HepG2 (cell line): ENCODE measurements around the gene MTCH1. TPM values are rescaled to one million over a fixed set of nuclear protein-coding genes. Genes with fewer than 3 reads are reported as not detected.

ENCODE experiments used
- ATAC-seq: fragments of 200-7000 bp; cut with Tn5 transposase; 3 replicates; pipeline ENCODE4 v1.9.1; 2020; ENCODE audit warnings: mild to moderate bottlenecking, moderate library complexity
- BruUV-seq: library from RNA; stranded (reverse); fragments of 400-500 nt; replicated peaks from 2 replicates; lab custom pipeline; 2021; lab: Mats Ljungman, UMichigan
- CTCF ChIA-PET: fragments of 300-600 bp; formaldehyde crosslinking; extraction: SDS; loops from one replicate; lab custom pipeline; 2021; ENCODE audit warnings: low total read pairs, inconsistent platforms, low intra/inter-chr PET ratio; lab: Yijun Ruan, JAX
- POLR2A ChIA-PET: fragments of 350-600 bp; sonication (Branson Sonifier 250); formaldehyde crosslinking; loops from one replicate; lab custom pipeline; 2020; ENCODE audit warnings: antibody characterized with exemption, inconsistent platforms; lab: Yijun Ruan, JAX
- DNase-seq: peaks from one replicate; pipeline ENCODE4 v3.0.0-alpha.2; 2015; ENCODE audit warnings: low spot score
- FAIRE-seq: peaks from 3 replicates; lab custom pipeline; 2011; peaks lifted over from hg19 to GRCh38; lab: Jason Lieb, UNC
- H2AFZ ChIP-seq: one replicate; pipeline ENCODE4 v1.6.1; 2011; ENCODE audit warnings: low read length, inconsistent platforms
- H3K27ac ChIP-seq: fragments of 300-600 bp; 3 replicates; pipeline ENCODE4 v1.8.0; 2011; ENCODE audit warnings: mixed run types, mild to moderate bottlenecking, mixed read lengths, low read length, inconsistent platforms; ENCODE audit not compliant: insufficient read depth; ENCODE audit errors: extremely low read length
- H3K27me3 ChIP-seq, 2 experiments: fragments of 200-600 bp in 1 of 2; 2 replicates in 1 of 2; 3 replicates in 1 of 2; pipeline versions ENCODE4 v1.6.0 to v1.8.0; 2011; ENCODE audit warnings: low read length in 2 of 2, mild to moderate bottlenecking in 2 of 2, moderate library complexity in 2 of 2, inconsistent platforms in 1 of 2; ENCODE audit not compliant: insufficient read depth in 2 of 2, control insufficient read depth in 1 of 2
- H3K36me3 ChIP-seq, 2 experiments: fragments of 200-600 bp in 1 of 2; replicated peaks in 1 of 2; 2 replicates in 1 of 2; 3 replicates in 1 of 2; pipeline versions ENCODE4 v1.5.1 to v1.8.0; 2011; ENCODE audit warnings: low read length in 2 of 2, inconsistent platforms in 1 of 2; ENCODE audit not compliant: insufficient read depth in 2 of 2, control insufficient read depth in 1 of 2
- H3K4me1 ChIP-seq: 2 replicates; pipeline ENCODE4 v1.5.1; 2012; ENCODE audit warnings: low read length, inconsistent platforms; ENCODE audit not compliant: insufficient read depth
- H3K4me2 ChIP-seq: 2 replicates; pipeline ENCODE4 v1.6.0; 2011; ENCODE audit warnings: low read depth, low read length, inconsistent platforms
- H3K4me3 ChIP-seq, 3 experiments: fragments of 200-600 bp in 1 of 3; sonication (generic), shearing (Covaris generic) in 1 of 3; replicated peaks in 1 of 3; 2 replicates each; pipeline ENCODE4 v1.5.1; 2011 to 2016; ENCODE audit warnings: low read length in 3 of 3, inconsistent platforms in 2 of 3, low read depth in 2 of 3, mild to moderate bottlenecking in 2 of 3, control low read depth in 1 of 3, mixed read lengths in 1 of 3; ENCODE audit not compliant: insufficient read depth in 1 of 3
- H3K79me2 ChIP-seq: one replicate; pipeline ENCODE4 v1.6.1; 2011; ENCODE audit warnings: low read length, inconsistent platforms; ENCODE audit not compliant: insufficient read depth
- H3K9ac ChIP-seq: 2 replicates; pipeline ENCODE4 v1.6.0; 2011; ENCODE audit warnings: mild to moderate bottlenecking, low read depth, low read length, inconsistent platforms; ENCODE audit not compliant: insufficient read depth
- H3K9me3 ChIP-seq: 2 replicates; pipeline ENCODE4 v1.5.1; 2012; ENCODE audit warnings: mild to moderate bottlenecking, low read length
- H4K20me1 ChIP-seq: 2 replicates; pipeline ENCODE4 v1.6.0; 2011; ENCODE audit warnings: inconsistent platforms, mild to moderate bottlenecking, low read length, moderate library complexity; ENCODE audit not compliant: insufficient read depth
- EHMT2 ChIP-seq: fragments of 200-600 bp; sonication (generic); IDR thresholded peaks from 2 replicates; pipeline ENCODE4 v1.7.0; 2017; ENCODE audit warnings: antibody characterized with exemption, low read depth, low read length, borderline replicate concordance
- ETV5 ChIP-seq: IDR thresholded peaks from 2 replicates; pipeline ENCODE4 v1.6.1; 2018; ENCODE audit warnings: missing biosample characterization, missing genetic modification reagents, inconsistent platforms, borderline replicate concordance
- HOXA5 ChIP-seq: sonication (generic); formaldehyde crosslinking; IDR thresholded peaks from 2 replicates; pipeline ENCODE4 v1.4.0; 2020; ENCODE audit warnings: missing genetic modification reagents
- NBN ChIP-seq: fragments of 450-650 bp; conservative IDR thresholded peaks from 2 replicates; pipeline ENCODE4 v1.6.1; 2017
- NR3C1 ChIP-seq: sonication (generic); formaldehyde crosslinking; IDR thresholded peaks from 2 replicates; pipeline ENCODE4 v1.4.0; 2020; ENCODE audit warnings: missing genetic modification reagents
- RFX5 ChIP-seq: IDR thresholded peaks from 2 replicates; pipeline ENCODE4 v1.6.1; 2011; ENCODE audit warnings: low read depth, low read length, improper control_type of control experiment
- SRY ChIP-seq: sonication (generic); formaldehyde crosslinking; IDR thresholded peaks from 2 replicates; pipeline ENCODE4 v1.8.0; 2022; ENCODE audit warnings: mild to moderate bottlenecking, missing genetic modification reagents
- ZKSCAN5 ChIP-seq: sonication (generic); formaldehyde crosslinking; IDR thresholded peaks from 2 replicates; pipeline ENCODE4 v1.5.1; 2020; ENCODE audit warnings: mild to moderate bottlenecking, missing genetic modification reagents
- ZNF33B ChIP-seq: sonication (generic); formaldehyde crosslinking; IDR thresholded peaks from 2 replicates; pipeline ENCODE4 v1.5.1; 2020; ENCODE audit warnings: mild to moderate bottlenecking, missing genetic modification reagents
- ZNF768 ChIP-seq: sonication (generic); formaldehyde crosslinking; IDR thresholded peaks from 2 replicates; pipeline ENCODE4 v1.4.0; 2020; ENCODE audit warnings: missing genetic modification reagents
- WGBS: methylation state at CpG from one replicate; pipeline ENCODE4 v1.1.6; 2017; ENCODE audit warnings: low lambda C conversion rate; 5-methylcytosine and 5-hydroxymethylcytosine counted together
- in situ Hi-C: cut with HindIII; loops from 2 replicates; pipeline ENCODE4 v1.10.0; 2017; ENCODE audit warnings: low pct_unique_long_range_greater_than_20kb; ENCODE audit not compliant: extremely low pct_ligation_motif_present
- intact Hi-C: fragments of 100-400 bp; cut with micrococcal nuclease; formaldehyde crosslinking; loops from one replicate; pipeline ENCODE4 v1.10.0; 2022; ENCODE audit not compliant: unreplicated experiment
- polyA plus RNA-seq, 8 experiments: library from polyadenylated mRNA; depleted of rRNA in 3 of 8; stranded (reverse) in 7 of 8; unstranded in 1 of 8; fragments of >200 nt; fragmentation: Illumina TruSeq in 4 of 8; extraction: Trizol in 4 of 8; gene quantifications; 2 replicates each; pipeline versions ENCODE4 v1.2.1 to v1.2.3, GENCODE V29; 2011 to 2016; ENCODE audit warnings: low read depth in 4 of 8, missing spikeins in 1 of 8, mixed read lengths in 1 of 8; ENCODE audit not compliant: insufficient read depth in 1 of 8
- total RNA-seq, 5 experiments: library from RNA; depleted of rRNA; stranded (reverse); fragments of >200 nt; fragmentation: Illumina TruSeq; extraction: Trizol; gene quantifications; 2 replicates each; pipeline ENCODE4 v1.2.3, GENCODE V29; 2016; ENCODE audit warnings: low read depth in 1 of 5
- TF ChIP-seq, protein P1 (sequence below): IDR thresholded peaks from 2 replicates; pipeline ENCODE4 v1.6.1; 2016; ENCODE audit warnings: mild to moderate bottlenecking
- TF ChIP-seq, protein P2 (sequence below): sonication (generic); formaldehyde crosslinking; IDR thresholded peaks from 2 replicates; pipeline ENCODE4 v1.8.1; 2023; ENCODE audit warnings: mild to moderate bottlenecking, missing genetic modification reagents, borderline replicate concordance
- TF ChIP-seq, protein P3 (sequence below): sonication (generic); formaldehyde crosslinking; conservative IDR thresholded peaks from 2 replicates; pipeline ENCODE4 v1.8.0; 2022; ENCODE audit warnings: missing genetic modification reagents
- TF ChIP-seq, protein P4 (sequence below): fragments of 450-650 bp; IDR thresholded peaks from 2 replicates; pipeline ENCODE4 v1.6.1; 2017; ENCODE audit warnings: mild to moderate bottlenecking
- TF ChIP-seq, protein P5 (sequence below): sonication (generic); formaldehyde crosslinking; IDR thresholded peaks from 2 replicates; pipeline ENCODE4 v1.4.0; 2020; ENCODE audit warnings: missing genetic modification reagents, borderline replicate concordance

The MTCH1 gene
- total and polyA plus RNA-seq, 2 of the 13 experiments (the other 11 are each of a cell fraction or from before 2014, with no cell fraction given), result 86.2 to 144 TPM

DNA sequence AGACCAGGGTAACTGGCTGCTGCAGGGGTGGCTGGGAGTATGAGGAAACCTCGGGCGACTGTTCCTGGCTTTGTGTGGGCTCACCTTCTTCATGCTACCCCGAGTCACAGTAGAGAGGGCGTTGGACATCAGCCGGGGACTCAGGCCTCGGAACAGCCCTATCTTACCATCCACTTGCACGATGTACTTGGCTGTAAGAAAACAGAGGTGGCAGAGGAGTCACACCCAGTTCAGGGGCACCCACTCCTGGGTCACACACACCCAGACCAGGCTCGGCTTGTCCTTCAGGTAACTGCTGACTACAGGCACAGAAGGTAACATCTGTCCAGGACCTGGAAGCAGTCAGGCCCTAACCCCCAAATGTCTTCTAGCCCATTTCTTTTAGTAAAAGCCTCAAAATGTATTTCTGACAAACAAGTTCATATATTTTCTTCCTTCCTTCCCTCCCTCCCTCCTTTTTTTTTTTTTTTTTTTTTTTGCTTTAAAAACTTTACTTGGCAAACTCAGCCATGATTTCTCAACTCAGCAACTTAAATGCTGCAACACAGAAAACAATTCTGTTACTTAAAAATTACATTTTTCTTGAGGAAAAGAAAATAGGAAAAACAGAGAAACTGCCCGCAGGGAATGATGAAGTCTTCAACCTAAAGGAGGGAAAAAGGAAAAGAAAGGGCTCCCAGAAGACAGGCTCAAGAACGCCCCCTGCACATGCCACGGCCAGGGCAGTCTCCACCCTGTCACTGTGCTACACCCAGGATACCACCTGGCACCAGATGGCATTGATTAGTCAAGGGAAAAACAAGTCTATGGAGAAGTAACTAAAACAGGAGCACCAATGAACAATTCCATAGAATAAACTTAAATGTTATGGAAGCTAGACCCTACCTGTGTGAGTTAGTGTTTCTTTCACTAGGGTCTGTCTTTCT, 7.3 kb downstream of the MTCH1 start:
- ATAC-seq (no peak), DNase-seq (no peak), FAIRE-seq (no peak)
- WGBS, result 97% methylated on average over 11 of the region's 11 CpGs
- Histone ChIP-seq H3K27ac (no peak overlapping the region), H3K27me3 (no peaks in the 10 kb centered on the region), H3K79me2 (peaks cover 33% of the 10 kb centered on the region), H4K20me1 (no peaks in the 10 kb centered on the region; the same call in none of the 2 replicates), H2AFZ (no peak overlapping the region), H3K4me1 (peaks cover 7% of the 10 kb centered on the region), H3K36me3 (peaks cover 45 to 69% of the 10 kb centered on the region in 2 experiments), H3K4me2 (no peak overlapping the region), H3K4me3 (no peak overlapping the region), H3K9ac (no peak overlapping the region), H3K9me3 (no peaks in the 10 kb centered on the region)
- in situ Hi-C loops, result no loop called here
- CTCF ChIA-PET, result interaction anchor here (2.7 kb wide), 1 partner anchor 39 kb away, joined by 15 read pairs; no protein-coding TSS in a partner anchor
- POLR2A ChIA-PET, result interaction anchor here (1.6 kb wide), 1 partner anchor 8 kb away, joined by 6 read pairs; the partner anchor contains the start of gene MTCH1
- intact Hi-C loops, result no loop called here
- no TSS peak for BruUV-seq
- TF ChIP-seq NBN (no peak), HOXA5 (no peak), RFX5 (no peak), EHMT2 (no peak), ZNF768 (CRISPR knock-in tag) (no peak), NR3C1 (no peak), ETV5 (no peak), ZNF33B (CRISPR knock-in tag) (no peak), ZKSCAN5 (CRISPR knock-in tag) (no peak), SRY (CRISPR knock-in tag) (no peak)
- TF ChIP-seq, protein P1, sequence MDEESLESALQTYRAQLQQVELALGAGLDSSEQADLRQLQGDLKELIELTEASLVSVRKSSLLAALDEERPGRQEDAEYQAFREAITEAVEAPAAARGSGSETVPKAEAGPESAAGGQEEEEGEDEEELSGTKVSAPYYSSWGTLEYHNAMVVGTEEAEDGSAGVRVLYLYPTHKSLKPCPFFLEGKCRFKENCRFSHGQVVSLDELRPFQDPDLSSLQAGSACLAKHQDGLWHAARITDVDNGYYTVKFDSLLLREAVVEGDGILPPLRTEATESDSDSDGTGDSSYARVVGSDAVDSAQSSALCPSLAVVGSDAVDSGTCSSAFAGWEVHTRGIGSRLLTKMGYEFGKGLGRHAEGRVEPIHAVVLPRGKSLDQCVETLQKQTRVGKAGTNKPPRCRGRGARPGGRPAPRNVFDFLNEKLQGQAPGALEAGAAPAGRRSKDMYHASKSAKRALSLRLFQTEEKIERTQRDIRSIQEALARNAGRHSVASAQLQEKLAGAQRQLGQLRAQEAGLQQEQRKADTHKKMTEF (CRISPR knock-in tag), result no peak
- TF ChIP-seq, protein P2, sequence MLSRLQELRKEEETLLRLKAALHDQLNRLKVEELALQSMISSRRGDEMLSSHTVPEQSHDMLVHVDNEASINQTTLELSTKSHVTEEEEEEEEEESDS (CRISPR knock-in tag), result no peak
- TF ChIP-seq, protein P3, sequence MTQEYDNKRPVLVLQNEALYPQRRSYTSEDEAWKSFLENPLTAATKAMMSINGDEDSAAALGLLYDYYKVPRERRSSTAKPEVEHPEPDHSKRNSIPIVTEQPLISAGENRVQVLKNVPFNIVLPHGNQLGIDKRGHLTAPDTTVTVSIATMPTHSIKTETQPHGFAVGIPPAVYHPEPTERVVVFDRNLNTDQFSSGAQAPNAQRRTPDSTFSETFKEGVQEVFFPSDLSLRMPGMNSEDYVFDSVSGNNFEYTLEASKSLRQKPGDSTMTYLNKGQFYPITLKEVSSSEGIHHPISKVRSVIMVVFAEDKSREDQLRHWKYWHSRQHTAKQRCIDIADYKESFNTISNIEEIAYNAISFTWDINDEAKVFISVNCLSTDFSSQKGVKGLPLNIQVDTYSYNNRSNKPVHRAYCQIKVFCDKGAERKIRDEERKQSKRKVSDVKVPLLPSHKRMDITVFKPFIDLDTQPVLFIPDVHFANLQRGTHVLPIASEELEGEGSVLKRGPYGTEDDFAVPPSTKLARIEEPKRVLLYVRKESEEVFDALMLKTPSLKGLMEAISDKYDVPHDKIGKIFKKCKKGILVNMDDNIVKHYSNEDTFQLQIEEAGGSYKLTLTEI (CRISPR knock-in tag), result no peak
- TF ChIP-seq, protein P4, sequence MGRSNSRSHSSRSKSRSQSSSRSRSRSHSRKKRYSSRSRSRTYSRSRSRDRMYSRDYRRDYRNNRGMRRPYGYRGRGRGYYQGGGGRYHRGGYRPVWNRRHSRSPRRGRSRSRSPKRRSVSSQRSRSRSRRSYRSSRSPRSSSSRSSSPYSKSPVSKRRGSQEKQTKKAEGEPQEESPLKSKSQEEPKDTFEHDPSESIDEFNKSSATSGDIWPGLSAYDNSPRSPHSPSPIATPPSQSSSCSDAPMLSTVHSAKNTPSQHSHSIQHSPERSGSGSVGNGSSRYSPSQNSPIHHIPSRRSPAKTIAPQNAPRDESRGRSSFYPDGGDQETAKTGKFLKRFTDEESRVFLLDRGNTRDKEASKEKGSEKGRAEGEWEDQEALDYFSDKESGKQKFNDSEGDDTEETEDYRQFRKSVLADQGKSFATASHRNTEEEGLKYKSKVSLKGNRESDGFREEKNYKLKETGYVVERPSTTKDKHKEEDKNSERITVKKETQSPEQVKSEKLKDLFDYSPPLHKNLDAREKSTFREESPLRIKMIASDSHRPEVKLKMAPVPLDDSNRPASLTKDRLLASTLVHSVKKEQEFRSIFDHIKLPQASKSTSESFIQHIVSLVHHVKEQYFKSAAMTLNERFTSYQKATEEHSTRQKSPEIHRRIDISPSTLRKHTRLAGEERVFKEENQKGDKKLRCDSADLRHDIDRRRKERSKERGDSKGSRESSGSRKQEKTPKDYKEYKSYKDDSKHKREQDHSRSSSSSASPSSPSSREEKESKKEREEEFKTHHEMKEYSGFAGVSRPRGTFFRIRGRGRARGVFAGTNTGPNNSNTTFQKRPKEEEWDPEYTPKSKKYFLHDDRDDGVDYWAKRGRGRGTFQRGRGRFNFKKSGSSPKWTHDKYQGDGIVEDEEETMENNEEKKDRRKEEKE, result no peak
- TF ChIP-seq, protein P5, sequence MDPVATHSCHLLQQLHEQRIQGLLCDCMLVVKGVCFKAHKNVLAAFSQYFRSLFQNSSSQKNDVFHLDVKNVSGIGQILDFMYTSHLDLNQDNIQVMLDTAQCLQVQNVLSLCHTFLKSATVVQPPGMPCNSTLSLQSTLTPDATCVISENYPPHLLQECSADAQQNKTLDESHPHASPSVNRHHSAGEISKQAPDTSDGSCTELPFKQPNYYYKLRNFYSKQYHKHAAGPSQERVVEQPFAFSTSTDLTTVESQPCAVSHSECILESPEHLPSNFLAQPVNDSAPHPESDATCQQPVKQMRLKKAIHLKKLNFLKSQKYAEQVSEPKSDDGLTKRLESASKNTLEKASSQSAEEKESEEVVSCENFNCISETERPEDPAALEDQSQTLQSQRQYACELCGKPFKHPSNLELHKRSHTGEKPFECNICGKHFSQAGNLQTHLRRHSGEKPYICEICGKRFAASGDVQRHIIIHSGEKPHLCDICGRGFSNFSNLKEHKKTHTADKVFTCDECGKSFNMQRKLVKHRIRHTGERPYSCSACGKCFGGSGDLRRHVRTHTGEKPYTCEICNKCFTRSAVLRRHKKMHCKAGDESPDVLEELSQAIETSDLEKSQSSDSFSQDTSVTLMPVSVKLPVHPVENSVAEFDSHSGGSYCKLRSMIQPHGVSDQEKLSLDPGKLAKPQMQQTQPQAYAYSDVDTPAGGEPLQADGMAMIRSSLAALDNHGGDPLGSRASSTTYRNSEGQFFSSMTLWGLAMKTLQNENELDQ, result no peak
